Ishikawa (cell line): Measurements from ENCODE around the gene RAD51.

Source experiments
- CEBPB ChIP-seq: IDR thresholded peaks from 2 replicates; pipeline ENCODE4 v1.6.1; 2012
- CREB1 ChIP-seq: IDR thresholded peaks from 2 replicates; pipeline ENCODE4 v1.6.1; 2012; ENCODE audit warnings: low read depth
- EGR1 ChIP-seq: IDR thresholded peaks from 2 replicates; pipeline ENCODE4 v1.6.1; 2012
- EP300 ChIP-seq: IDR thresholded peaks from 2 replicates; pipeline ENCODE4 v1.6.1; 2012; ENCODE audit warnings: borderline replicate concordance
- RAD21 ChIP-seq: IDR thresholded peaks from 2 replicates; pipeline ENCODE4 v1.6.1; 2012; ENCODE audit warnings: low read depth
- TAF1 ChIP-seq: IDR thresholded peaks from 2 replicates; pipeline ENCODE4 v1.6.1; 2012; ENCODE audit warnings: low read depth, mild to moderate bottlenecking
- TCF12 ChIP-seq: IDR thresholded peaks from 2 replicates; pipeline ENCODE4 v1.6.1; 2012; ENCODE audit warnings: low read depth
- YY1 ChIP-seq: IDR thresholded peaks from 2 replicates; pipeline ENCODE4 v1.6.1; 2012; ENCODE audit warnings: low read depth
- ZBTB7A ChIP-seq: IDR thresholded peaks from 2 replicates; pipeline ENCODE4 v1.6.1; 2012; ENCODE audit warnings: low read depth
- TF ChIP-seq, protein P1 (sequence below): IDR thresholded peaks from 2 replicates; pipeline ENCODE4 v1.6.1; 2012
- TF ChIP-seq, protein P2 (sequence below): IDR thresholded peaks from 2 replicates; pipeline ENCODE4 v1.6.1; 2012; ENCODE audit warnings: low read depth, mild to moderate bottlenecking
- TF ChIP-seq, protein P3 (sequence below): IDR thresholded peaks from 2 replicates; pipeline ENCODE4 v1.6.1; 2012

DNA sequence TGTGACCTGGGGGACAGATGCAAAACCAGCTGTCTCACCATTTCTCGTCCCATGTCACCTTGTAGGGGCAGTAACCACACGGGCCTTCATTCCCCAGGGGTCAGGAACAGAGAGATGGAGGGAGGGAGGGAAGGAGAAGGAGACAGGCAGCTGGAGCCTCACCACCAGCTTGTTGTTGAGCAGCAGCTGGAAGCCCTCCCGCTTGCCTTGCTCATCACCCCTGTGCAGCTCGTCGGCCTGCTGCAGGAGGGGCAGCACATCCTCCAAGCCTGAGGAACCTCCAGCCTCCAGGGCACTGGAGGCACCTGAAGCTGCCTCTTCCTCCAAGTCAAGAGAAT is 49.8 kb downstream of the RAD51 start:
- TF ChIP-seq, protein P1, sequence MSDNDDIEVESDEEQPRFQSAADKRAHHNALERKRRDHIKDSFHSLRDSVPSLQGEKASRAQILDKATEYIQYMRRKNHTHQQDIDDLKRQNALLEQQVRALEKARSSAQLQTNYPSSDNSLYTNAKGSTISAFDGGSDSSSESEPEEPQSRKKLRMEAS = no peak
- TF ChIP-seq, protein P2, sequence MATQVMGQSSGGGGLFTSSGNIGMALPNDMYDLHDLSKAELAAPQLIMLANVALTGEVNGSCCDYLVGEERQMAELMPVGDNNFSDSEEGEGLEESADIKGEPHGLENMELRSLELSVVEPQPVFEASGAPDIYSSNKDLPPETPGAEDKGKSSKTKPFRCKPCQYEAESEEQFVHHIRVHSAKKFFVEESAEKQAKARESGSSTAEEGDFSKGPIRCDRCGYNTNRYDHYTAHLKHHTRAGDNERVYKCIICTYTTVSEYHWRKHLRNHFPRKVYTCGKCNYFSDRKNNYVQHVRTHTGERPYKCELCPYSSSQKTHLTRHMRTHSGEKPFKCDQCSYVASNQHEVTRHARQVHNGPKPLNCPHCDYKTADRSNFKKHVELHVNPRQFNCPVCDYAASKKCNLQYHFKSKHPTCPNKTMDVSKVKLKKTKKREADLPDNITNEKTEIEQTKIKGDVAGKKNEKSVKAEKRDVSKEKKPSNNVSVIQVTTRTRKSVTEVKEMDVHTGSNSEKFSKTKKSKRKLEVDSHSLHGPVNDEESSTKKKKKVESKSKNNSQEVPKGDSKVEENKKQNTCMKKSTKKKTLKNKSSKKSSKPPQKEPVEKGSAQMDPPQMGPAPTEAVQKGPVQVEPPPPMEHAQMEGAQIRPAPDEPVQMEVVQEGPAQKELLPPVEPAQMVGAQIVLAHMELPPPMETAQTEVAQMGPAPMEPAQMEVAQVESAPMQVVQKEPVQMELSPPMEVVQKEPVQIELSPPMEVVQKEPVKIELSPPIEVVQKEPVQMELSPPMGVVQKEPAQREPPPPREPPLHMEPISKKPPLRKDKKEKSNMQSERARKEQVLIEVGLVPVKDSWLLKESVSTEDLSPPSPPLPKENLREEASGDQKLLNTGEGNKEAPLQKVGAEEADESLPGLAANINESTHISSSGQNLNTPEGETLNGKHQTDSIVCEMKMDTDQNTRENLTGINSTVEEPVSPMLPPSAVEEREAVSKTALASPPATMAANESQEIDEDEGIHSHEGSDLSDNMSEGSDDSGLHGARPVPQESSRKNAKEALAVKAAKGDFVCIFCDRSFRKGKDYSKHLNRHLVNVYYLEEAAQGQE = no peak
- TF ChIP-seq RAD21 = no peak
- no peak for TF ChIP-seq TCF12
- no peak for TF ChIP-seq EGR1
- no peak for TF ChIP-seq ZBTB7A
- no peak for TF ChIP-seq TAF1
- TF ChIP-seq, protein P3, sequence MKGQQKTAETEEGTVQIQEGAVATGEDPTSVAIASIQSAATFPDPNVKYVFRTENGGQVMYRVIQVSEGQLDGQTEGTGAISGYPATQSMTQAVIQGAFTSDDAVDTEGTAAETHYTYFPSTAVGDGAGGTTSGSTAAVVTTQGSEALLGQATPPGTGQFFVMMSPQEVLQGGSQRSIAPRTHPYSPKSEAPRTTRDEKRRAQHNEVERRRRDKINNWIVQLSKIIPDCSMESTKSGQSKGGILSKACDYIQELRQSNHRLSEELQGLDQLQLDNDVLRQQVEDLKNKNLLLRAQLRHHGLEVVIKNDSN = no peak
- TF ChIP-seq CREB1 = no peak
- TF ChIP-seq EP300 = no peak
- TF ChIP-seq CEBPB = no peak
- TF ChIP-seq YY1 = no peak
